GM18502 (cell line): ENCODE data around the gene STING1.
"Not testable (repeated sequence)": the region's sequence is repeated elsewhere in the genome, so short reads cannot be mapped to it uniquely, and the experiment has no call there.

Experiments used
- ATAC-seq: cut with Tn5 transposase; IDR thresholded peaks from one replicate; pipeline ENCODE4 v1.9.1; 2021; ENCODE audit warnings: mild to moderate bottlenecking; ENCODE audit not compliant: unreplicated experiment, poor library complexity

STING1 gene

DNA sequence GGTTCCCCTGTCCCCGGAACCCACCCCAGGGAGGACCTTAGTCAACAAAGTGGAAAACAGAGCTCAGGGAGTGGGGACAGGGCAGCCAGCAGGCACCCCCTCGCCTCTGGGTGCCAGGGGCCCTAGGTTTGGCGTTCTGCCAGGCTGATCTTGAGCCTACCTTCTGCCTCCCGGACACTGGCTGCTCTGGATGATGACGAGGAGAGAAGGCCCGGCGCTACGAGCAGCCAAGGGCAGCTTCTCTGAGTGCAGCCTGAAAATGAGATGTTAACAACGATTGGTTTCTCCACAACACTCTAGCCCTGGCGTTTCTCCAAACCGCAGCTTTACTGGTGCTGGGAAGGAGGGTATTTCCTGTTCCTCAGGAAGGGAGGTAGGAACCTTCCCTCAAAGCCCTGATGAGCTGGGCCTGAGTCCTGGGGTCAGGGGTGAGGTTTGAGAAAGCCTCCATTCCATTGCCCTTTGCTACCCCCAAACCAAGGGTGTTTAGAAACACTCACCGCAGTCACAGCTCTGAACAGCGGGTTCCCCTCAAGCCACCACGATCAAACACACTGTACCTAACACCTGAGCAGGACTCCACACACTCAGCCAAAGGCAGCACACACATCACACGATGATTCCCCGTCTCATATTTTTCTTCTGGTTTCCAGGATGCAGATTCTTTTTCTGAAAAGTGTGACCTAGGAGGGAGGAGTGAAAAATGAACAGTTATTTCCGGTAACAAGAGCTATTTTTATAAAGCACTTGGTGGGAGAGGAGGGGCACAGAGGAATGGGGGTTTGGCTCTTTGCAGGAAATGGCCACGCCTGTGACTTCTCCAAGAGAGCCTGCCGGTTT, at the start of gene STING1:
Gene STING1, minus strand, starts transcription at position 709 of the 840 bp plus-strand sequence. CDS start 1,054 bp downstream, outside the sequence.
- peak; percentile 63 for ATAC-seq

DNA sequence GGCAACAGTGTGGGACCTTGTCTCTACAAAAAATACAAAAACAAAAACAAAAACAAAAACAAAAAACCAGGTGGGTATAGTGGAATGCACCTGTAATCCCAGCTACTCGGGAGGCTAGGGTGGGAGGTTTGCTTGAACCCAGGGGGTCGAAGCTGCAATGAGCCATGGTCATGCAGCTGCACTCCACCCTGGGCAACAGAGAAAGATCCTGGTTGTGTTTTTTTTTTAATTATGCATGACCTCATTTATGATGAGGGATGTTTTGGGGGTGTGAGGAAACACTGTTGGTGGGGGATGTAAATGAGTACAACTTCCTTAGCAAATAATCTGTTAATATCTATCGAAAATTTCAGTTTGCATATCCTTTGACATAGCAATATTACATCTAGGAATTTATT, 49.2 kb upstream of the STING1 start:
- no peak for ATAC-seq

DNA sequence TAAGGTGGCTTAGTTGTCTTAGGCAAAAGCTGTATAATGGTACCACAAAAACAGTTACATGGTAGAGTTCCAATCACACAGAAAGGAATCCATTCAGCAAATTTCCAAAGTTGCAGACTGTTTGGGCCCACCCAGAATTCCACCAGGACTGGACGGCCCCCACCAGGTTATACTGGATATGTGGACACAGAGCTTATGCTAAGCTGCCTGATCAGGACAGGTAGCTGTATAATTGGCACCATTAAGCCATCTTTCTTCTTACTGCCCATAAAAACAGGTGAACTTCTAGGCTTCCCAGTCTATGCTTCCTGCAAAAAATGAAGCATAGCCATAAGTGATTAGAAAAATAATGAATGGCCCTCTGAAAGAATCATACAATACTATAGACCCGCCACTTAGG, 47.5 kb upstream of the STING1 start:
- ATAC-seq = not testable (repeated sequence)

DNA sequence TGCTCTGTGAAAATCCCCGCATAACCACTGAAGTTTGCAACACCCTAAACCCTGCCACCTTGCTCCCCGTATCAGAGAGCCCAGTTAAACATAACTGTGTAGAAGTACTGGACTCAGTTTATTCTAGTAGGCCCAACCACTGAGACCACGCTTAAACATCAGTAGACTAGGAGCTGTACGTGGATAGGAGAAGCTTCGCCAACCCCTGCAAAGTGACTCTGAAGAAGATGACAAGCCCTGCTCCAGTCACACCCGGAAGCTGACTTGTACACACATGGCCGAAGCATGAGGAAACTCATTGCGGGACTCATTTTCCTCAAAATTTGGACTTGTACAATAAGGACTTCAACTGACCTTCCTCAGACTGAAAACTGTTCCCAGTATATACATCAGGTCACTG, 46.1 kb upstream of the STING1 start:
- ATAC-seq = not testable (repeated sequence)

DNA sequence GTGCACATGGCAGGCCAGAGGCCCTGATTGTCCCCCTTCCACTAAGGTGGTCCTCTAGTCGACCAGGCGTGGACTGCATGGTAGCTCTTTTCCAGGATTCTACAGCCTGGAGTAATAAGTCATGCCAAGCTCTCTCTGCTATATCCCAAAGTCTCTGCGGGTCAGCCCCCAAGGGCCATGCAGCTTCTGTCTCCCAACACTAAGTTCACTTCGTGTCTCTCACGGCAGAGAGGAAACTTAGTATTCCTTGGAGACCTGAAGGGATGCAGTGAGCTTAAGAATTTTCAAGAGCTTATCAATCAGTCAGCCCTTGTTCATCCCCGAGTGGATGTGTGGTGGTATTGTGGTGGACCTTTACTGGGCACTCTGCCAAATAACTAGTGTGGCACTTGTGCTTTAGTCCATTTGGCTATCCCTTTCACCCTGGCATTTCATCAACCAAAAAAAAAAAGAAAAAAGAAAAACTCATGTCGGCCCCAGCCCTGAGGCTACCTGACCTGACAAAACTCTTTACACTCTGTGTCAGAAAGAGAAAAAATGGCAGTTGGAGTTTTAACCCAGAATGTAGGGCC, 45.4 kb upstream of the STING1 start:
- ATAC-seq = not testable (repeated sequence)

DNA sequence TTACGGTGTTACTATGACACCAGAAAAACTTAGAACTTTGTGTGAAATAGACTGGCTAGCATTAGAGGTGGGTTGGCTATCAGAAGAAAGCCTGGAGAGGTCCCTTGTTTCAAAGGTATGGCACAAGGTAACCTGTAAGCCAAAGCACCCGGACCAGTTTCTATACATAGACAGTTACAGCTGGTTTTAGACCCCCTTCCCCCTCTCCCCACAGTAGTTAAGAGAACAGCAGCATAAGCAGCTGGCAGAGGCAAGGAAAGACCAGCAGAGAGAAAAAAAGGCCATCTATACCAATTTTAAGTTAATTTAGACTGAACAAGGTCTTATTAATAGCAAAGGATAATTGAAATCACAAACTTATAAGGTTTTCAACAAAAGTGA, 44.5 kb upstream of the STING1 start:
- not testable (repeated sequence) for ATAC-seq

- not testable (repeated sequence) for ATAC-seq
Measured at GRCh38 chr5:139526309-139527089, 43.9 kb upstream of the STING1 start.

- not testable (repeated sequence) for ATAC-seq
Measured at GRCh38 chr5:139525586-139526308, 43.2 kb upstream of the STING1 start.

DNA sequence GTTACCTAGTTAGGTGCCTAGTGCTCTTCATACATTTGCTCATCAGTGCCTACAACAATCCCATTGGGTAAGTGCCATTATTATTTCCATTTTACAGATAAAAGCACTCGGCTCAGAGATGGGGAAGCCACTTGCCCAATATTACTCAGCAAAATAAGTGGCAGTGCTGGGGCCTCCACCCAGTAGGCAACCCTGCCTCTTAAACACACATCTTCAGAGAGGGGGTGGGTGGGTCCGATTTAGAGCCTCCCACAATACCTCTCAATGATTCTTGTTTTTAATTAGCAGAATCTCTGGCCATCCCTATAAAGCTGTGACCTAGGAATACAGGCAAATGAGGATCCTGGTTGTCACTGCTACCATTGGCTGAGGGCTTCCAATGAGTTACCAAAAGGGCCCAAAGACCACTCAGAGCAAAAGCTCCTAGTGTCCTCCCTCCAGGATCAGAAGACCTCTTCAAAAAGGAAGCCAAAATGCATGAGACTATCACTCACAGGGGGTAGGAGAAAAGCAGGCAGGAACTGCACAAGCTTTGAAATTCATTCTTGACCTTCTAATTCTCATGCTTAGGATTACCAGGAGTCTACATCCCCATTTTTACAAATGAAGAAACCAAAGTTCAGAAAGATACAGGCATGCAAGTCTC, 42.5 kb upstream of the STING1 start:
- no peak for ATAC-seq

DNA sequence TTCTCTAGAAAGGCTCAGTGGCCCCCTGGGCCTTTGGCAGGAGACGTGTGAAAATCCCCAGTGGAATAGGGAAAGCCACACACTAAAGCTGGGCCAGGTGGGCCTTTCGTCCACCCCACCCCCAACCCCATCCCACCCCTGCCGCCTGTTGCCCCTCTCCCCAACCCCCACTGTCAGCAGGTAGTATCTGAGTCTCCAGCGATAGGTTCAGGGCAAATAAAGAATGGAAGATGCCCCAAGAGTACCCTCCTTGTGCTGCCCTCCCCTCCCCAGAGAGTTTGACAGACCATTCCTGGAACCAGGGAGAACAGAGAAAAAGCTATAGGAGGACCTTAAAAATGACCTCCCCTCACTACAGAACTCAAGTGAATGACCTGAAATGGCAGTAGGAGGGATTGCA, 41.9 kb upstream of the STING1 start:
- ATAC-seq = no peak

DNA sequence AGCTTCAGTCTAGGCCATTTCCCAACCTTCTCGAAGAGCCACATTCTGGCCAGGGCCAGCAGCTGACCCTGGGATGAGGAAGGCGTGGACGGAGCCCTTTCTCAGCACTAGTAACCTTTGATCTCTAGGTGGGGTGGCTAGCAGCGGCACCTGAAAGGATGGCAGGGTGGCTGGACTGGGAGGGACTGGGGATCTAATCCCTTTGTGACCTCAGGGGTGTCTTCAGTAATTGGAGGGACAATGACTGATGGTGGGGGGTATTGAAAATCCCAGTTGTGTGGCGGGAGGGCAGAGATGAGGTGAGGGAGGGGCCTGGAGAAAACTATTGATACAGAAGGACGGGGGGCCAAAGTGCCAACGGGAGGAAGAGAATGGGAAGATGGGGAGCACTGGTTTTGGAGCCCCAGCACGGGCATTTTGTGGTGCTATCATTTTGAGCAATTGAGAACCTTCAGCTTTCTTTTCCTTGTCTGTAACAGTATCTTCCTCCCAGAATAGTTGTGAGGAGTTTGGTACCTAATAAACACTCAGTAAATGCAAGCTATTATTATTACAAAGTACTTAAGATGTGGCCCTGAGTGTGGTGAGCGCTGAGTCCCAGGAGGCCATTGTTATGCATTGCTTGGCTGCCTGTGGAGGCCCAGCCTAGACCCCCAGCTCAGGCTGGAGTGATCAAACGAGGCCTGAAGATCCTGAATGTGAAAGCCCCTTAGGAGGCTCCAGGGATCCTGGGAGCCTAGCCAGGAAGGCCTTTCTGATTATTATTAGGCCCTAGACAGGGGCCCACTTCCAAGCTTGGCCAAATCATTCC, 41.3 kb upstream of the STING1 start:
- no peak for ATAC-seq

- peak; percentile 87 for ATAC-seq
Measured at GRCh38 chr5:139517683-139518564, 35.4 kb upstream of the STING1 start.

DNA sequence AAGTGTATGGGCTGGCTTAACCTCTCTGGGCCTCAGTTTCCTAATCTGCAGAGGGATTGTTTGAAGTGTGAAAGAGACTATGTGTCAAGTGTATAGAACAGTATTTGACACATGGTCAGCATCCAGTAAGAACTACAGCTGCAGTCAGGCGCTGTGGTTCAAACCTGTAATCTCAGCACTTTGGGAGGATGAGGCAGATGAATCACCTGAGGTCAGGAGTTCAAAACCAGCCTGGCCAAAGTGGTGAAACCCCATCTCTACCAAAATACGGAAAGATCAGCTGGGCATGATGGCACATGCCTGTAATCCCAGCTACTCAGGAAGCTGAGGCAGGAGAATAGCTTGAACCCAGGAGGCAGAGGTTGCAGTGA, 31.9 kb upstream of the STING1 start:
- ATAC-seq = no peak

- ATAC-seq = peak; percentile 4
Measured at GRCh38 chr5:139513852-139514485, 31.4 kb upstream of the STING1 start.

- peak; percentile 68 for ATAC-seq
Measured at GRCh38 chr5:139513434-139513833, 30.9 kb upstream of the STING1 start.

DNA sequence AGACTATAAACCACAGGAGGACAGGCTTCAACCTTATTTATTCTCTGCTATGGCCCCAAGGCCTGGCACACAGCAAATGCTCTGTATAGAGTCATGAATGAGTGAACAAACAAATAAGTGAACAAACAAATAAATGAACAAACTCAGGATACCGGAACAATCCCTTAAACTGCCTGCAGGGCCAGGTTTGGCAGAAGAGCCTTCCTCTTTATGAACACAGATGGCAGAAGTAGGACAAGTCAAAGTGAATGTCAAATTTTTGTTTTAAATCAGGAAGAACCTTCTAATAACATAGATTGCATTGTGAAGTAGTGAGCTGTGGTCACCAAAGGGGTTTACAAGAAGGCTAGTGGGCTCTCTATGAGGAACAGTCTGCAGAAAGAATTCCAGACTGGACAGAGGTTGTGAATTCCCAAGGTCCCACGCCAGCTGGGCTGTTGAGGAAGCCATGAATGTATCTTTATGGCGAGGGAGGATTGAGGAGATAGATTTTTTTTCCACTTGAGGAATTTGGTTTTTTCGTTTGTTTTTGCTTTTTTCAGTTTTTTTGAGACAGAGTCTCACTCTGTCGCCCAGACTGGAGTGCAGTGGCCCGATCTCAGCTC, 30.3 kb upstream of the STING1 start:
- ATAC-seq = no peak

GRCh38 chr5:139504722-139505121, 22.2 kb upstream of the STING1 start:
- ATAC-seq = not testable (repeated sequence)
